ENCODE results near the gene ZNF839.

The ZNF839 gene

GRCh38 chr14:102285106-102285505 is 34.4 kb upstream of the ZNF839 start:
- Histone ChIP-seq H3K36me3 (no peaks in the 10 kb centered on the region), H3K27me3 (no peaks in the 10 kb centered on the region), H3K27ac (no peak overlapping the region), H3K4me1 (ENCODE audit: control insufficient read depth in 1 of 2, insufficient read depth in 1 of 2, low read depth in 1 of 2, low read length in 1 of 2) (peaks cover 7 to 8% of the 10 kb centered on the region in 2 experiments), H3K9me3 (no peaks in the 10 kb centered on the region), H3K4me3 (ENCODE audit: low read depth in 1 of 2, low read length in 1 of 2) (no peak overlapping the region)
- TF ChIP-seq CTCF (IDR thresholded peaks at IDR 0.05) = no peak

GRCh38 chr14:102288139-102288538 is 31.4 kb upstream of the ZNF839 start:
- TF ChIP-seq CTCF (IDR thresholded peaks at IDR 0.05) = no peak
- H3K4me3 ChIP-seq (ENCODE audit: low read depth in 1 of 2, low read length in 1 of 2) = no peak overlapping the region

GRCh38 chr14:102292441-102292840 is 27.1 kb upstream of the ZNF839 start:
- no peak for TF ChIP-seq CTCF (IDR thresholded peaks at IDR 0.05)
- no peak overlapping the region for H3K27ac ChIP-seq
- H3K4me1 ChIP-seq (ENCODE audit: control insufficient read depth in 1 of 2, insufficient read depth in 1 of 2, low read depth in 1 of 2, low read length in 1 of 2) = no peaks in the 10 kb centered on the region
- no peaks in the 10 kb centered on the region for H3K36me3 ChIP-seq
- no peaks in the 10 kb centered on the region for H3K9me3 ChIP-seq
- no peak overlapping the region for H3K4me3 ChIP-seq (ENCODE audit: low read depth in 1 of 2, low read length in 1 of 2)
- no peaks in the 10 kb centered on the region for H3K27me3 ChIP-seq

More at GRCh38 chr14:102288139-102288538, 31.4 kb upstream of the ZNF839 start:
- Histone ChIP-seq H3K27me3 (no peaks in the 10 kb centered on the region), H3K27ac (no peak overlapping the region), H3K36me3 (no peaks in the 10 kb centered on the region), H3K4me1 (ENCODE audit: control insufficient read depth in 1 of 2, insufficient read depth in 1 of 2, low read depth in 1 of 2, low read length in 1 of 2) (no peaks in the 10 kb centered on the region), H3K9me3 (no peaks in the 10 kb centered on the region)

- Histone ChIP-seq H3K9me3 (no peaks in the 10 kb centered on the region), H3K4me1 (ENCODE audit: control insufficient read depth in 1 of 2, insufficient read depth in 1 of 2, low read depth in 1 of 2, low read length in 1 of 2) (no peaks in the 10 kb centered on the region), H3K27me3 (no peaks in the 10 kb centered on the region), H3K4me3 (ENCODE audit: low read depth in 1 of 2, low read length in 1 of 2) (no peak overlapping the region), H3K36me3 (no peaks in the 10 kb centered on the region), H3K27ac (no peak overlapping the region)
- no peak for TF ChIP-seq CTCF (IDR thresholded peaks at IDR 0.05)
Measured at GRCh38 chr14:102293781-102294180, 25.8 kb upstream of the ZNF839 start.

GRCh38 chr14:102295270-102295669 is 24.3 kb upstream of the ZNF839 start:
- Histone ChIP-seq H3K9me3 (no peaks in the 10 kb centered on the region), H3K36me3 (no peaks in the 10 kb centered on the region), H3K27me3 (no peaks in the 10 kb centered on the region), H3K4me1 (ENCODE audit: control insufficient read depth in 1 of 2, insufficient read depth in 1 of 2, low read depth in 1 of 2, low read length in 1 of 2) (no peaks in the 10 kb centered on the region), H3K27ac (no peak overlapping the region), H3K4me3 (ENCODE audit: low read depth in 1 of 2, low read length in 1 of 2) (no peak overlapping the region)
- no peak for TF ChIP-seq CTCF (IDR thresholded peaks at IDR 0.05)
